GM12878 (cell line): ENCODE data around the gene NLRP6. TPM values are rescaled to one million over a fixed set of nuclear protein-coding genes. Genes with fewer than 3 reads are reported as not detected.

ENCODE experiments used
- ATAC-seq: fragments of 200-7000 bp; cut with Tn5 transposase; 3 replicates; pipeline ENCODE4 v1.9.1; 2020; ENCODE audit warnings: mild to moderate bottlenecking, moderate library complexity
- BruUV-seq: library from RNA; stranded (reverse); fragments of 400-500 nt; replicated peaks from 2 replicates; lab custom pipeline; 2021; lab: Mats Ljungman, UMichigan
- CTCF ChIA-PET: fragments of 300-600 bp; sonication (Branson Sonifier 250); formaldehyde crosslinking; extraction: SDS; loops from one replicate; lab custom pipeline; 2021; ENCODE audit warnings: inconsistent platforms; lab: Yijun Ruan, JAX
- POLR2A ChIA-PET: fragments of 350-600 bp; formaldehyde crosslinking; extraction: SDS; loops from one replicate; lab custom pipeline; 2021; ENCODE audit warnings: inconsistent platforms; lab: Charles Lee
- RAD21 ChIA-PET: fragments of 300-600 bp; sonication (Branson Sonifier 250); formaldehyde crosslinking; loops from one replicate; lab custom pipeline; 2023; ENCODE audit warnings: antibody characterized with exemption; ENCODE audit not compliant: unreplicated experiment; lab: Charles Lee
- SMC1A ChIA-PET: fragments of 300-600 bp; sonication (Branson Sonifier 250); formaldehyde crosslinking; loops from one replicate; lab custom pipeline; 2023; ENCODE audit not compliant: unreplicated experiment, uncharacterized antibody; lab: Charles Lee
- DNase-seq: peaks from one replicate; pipeline ENCODE4 v3.0.0-alpha.2; 2011; ENCODE audit warnings: low read depth, low spot score
- FAIRE-seq: peaks from 3 replicates; lab custom pipeline; 2011; peaks lifted over from hg19 to GRCh38; lab: Jason Lieb, UNC
- H2AFZ ChIP-seq: 2 replicates; pipeline ENCODE4 v1.6.0; 2011; ENCODE audit warnings: low read depth, low read length, control low read depth; ENCODE audit not compliant: control insufficient read depth
- H3K27ac ChIP-seq: 2 replicates; pipeline ENCODE4 v1.5.1; 2011; ENCODE audit warnings: control low read depth; ENCODE audit not compliant: control insufficient read depth, insufficient read depth
- H3K27me3 ChIP-seq, 2 experiments: replicated peaks in 1 of 2; 2 replicates each; pipeline versions ENCODE4 v1.6.0 to v1.6.1; 2011; ENCODE audit warnings: low read length in 1 of 2; ENCODE audit not compliant: control insufficient read depth in 2 of 2, insufficient read depth in 2 of 2
- H3K36me3 ChIP-seq, 2 experiments: 2 replicates each; pipeline ENCODE4 v1.5.1; 2011; ENCODE audit warnings: low read length in 1 of 2; ENCODE audit not compliant: control insufficient read depth in 2 of 2, insufficient read depth in 2 of 2
- H3K4me1 ChIP-seq: 2 replicates; pipeline ENCODE4 v1.6.1; 2011; ENCODE audit warnings: mild to moderate bottlenecking, low read length, moderate library complexity, mixed read lengths; ENCODE audit not compliant: control insufficient read depth, insufficient read depth
- H3K4me2 ChIP-seq: 2 replicates; pipeline ENCODE4 v1.6.0; 2011; ENCODE audit warnings: control low read depth; ENCODE audit not compliant: control insufficient read depth, insufficient read depth
- H3K4me3 ChIP-seq: fragments of 200-600 bp; sonication (generic); 2 replicates; pipeline ENCODE4 v1.5.1; 2016
- H3K79me2 ChIP-seq: 2 replicates; pipeline ENCODE4 v1.6.0; 2011; ENCODE audit warnings: low read length; ENCODE audit not compliant: control insufficient read depth, insufficient read depth
- H3K9ac ChIP-seq: 2 replicates; pipeline ENCODE4 v1.8.0; 2011; ENCODE audit warnings: low read length, control low read depth, mixed read lengths; ENCODE audit not compliant: control insufficient read depth, insufficient read depth
- H3K9me3 ChIP-seq: replicated peaks from 3 replicates; pipeline ENCODE4 v1.5.1; 2011; ENCODE audit warnings: mild to moderate bottlenecking, low read length; ENCODE audit not compliant: control insufficient read depth, insufficient read depth
- H4K20me1 ChIP-seq: 2 replicates; pipeline ENCODE4 v1.6.0; 2011; ENCODE audit not compliant: control insufficient read depth, insufficient read depth
- BHLHE40 ChIP-seq, 2 experiments: fragments of 450-650 bp in 1 of 2; IDR thresholded peaks; 2 replicates each; pipeline ENCODE4 v1.6.1; 2011 to 2017; ENCODE audit warnings: low read depth in 2 of 2, borderline replicate concordance in 1 of 2, improper control_type of control experiment in 1 of 2, low read length in 1 of 2, mild to moderate bottlenecking in 1 of 2
- REST ChIP-seq: IDR thresholded peaks from 2 replicates; pipeline ENCODE4 v1.6.1; 2012; ENCODE audit warnings: mild to moderate bottlenecking, low read depth, low read length
- SRF ChIP-seq, 2 experiments: IDR thresholded peaks; 2 replicates each; pipeline ENCODE4 v1.6.1; 2011; ENCODE audit warnings: low read depth in 2 of 2, low read length in 2 of 2, mild to moderate bottlenecking in 1 of 2, moderate library complexity in 1 of 2
- WGBS: methylation state at CpG from one replicate; pipeline ENCODE4 v1.1.6; 2016; ENCODE audit warnings: low lambda C conversion rate; ENCODE audit not compliant: insufficient replicate concordance, insufficient coverage; ENCODE audit errors: missing lambda C conversion rate; 5-methylcytosine and 5-hydroxymethylcytosine counted together
- in situ Hi-C: fragments of 300-500 bp; cut with MboI; formaldehyde crosslinking; loops from 9 replicates; pipeline ENCODE4 v1.14.3; 2018; ENCODE audit warnings: mixed read lengths
- intact Hi-C: fragments of 100-400 bp; cut with micrococcal nuclease; formaldehyde crosslinking; loops from one replicate; pipeline ENCODE4 v1.14.2; 2022; ENCODE audit not compliant: unreplicated experiment
- polyA plus RNA-seq, 11 experiments: library from polyadenylated mRNA; depleted of rRNA in 4 of 11; unstranded in 6 of 11; stranded (reverse) in 5 of 11; fragments of >200 nt; fragmentation: Nextera tagmentation in 4 of 11; fragmentation: Illumina TruSeq in 1 of 11; extraction: Ambion mirVana in 4 of 11; extraction: Trizol in 1 of 11; gene quantifications; 1 replicate in 1 of 11; 2 replicates in 10 of 11; pipeline versions ENCODE4 v1.2.1 to v1.2.3, GENCODE V29; 2011 to 2016; ENCODE audit warnings: inconsistent platforms in 2 of 11, missing spikeins in 2 of 11, low read depth in 1 of 11
- total RNA-seq, 4 experiments: library from RNA; depleted of rRNA in 3 of 4; stranded (reverse); fragments of >200 nt in 3 of 4; fragmentation: Illumina TruSeq in 1 of 4; extraction: Trizol in 1 of 4; gene quantifications; 2 replicates each; pipeline versions ENCODE4 v1.2.1 to v1.2.3, GENCODE V29; 2013 to 2021
- TF ChIP-seq, protein P1 (sequence below): fragments of 450-650 bp; IDR thresholded peaks from 2 replicates; pipeline ENCODE4 v1.6.1; 2018; ENCODE audit warnings: mild to moderate bottlenecking, low read depth, moderate library complexity; ENCODE audit not compliant: partially characterized antibody

The NLRP6 gene
- total and polyA plus RNA-seq, 10 of the 15 experiments (the other 5 are each of a cell fraction or from before 2014, with no cell fraction given): 0.03 to 0.11 TPM; not detected in 8

- H3K4me2 ChIP-seq: no peak overlapping the region
- no peak for DNase-seq
Measured at GRCh38 chr11:279966-280705, 1.9 kb downstream of the NLRP6 start.

More at GRCh38 chr11:279966-280705, 1.9 kb downstream of the NLRP6 start:
- ChIA-PET POLR2A (interaction anchor here (0.6 kb wide), 1 partner anchor 60 kb away, joined by 3 read pairs; no protein-coding TSS in a partner anchor), RAD21 (no interaction called here), CTCF (no interaction called here), SMC1A (no interaction called here)
- Histone ChIP-seq H3K36me3 (no peaks in the 10 kb centered on the region), H3K79me2 (no peaks in the 10 kb centered on the region), H3K9ac (no peak overlapping the region), H3K27ac (no peak overlapping the region), H2AFZ (no peak overlapping the region), H4K20me1 (no peaks in the 10 kb centered on the region), H3K9me3 (no peaks in the 10 kb centered on the region; the same call in 2 of the 3 replicates), H3K4me1 (no peaks in the 10 kb centered on the region; the same call in 1 of the 2 replicates), H3K4me3 (no peak overlapping the region), H3K27me3 (peaks cover 15 to 20% of the 10 kb centered on the region in 2 experiments)
- peak; percentile 72; the same call in 1 of the 2 replicates for TF ChIP-seq REST
- TF ChIP-seq BHLHE40 (IDR thresholded peaks at IDR 0.05; ENCODE audit: borderline replicate concordance in 1 of 2, low read depth in 2 of 2, low read length in 1 of 2): peak; percentile 43 to 83; a peak in 2 of 4 replicates
- TF ChIP-seq SRF (IDR thresholded peaks at IDR 0.05; ENCODE audit: low read depth in 2 of 2, low read length in 2 of 2): no peak
- TF ChIP-seq, protein P1, sequence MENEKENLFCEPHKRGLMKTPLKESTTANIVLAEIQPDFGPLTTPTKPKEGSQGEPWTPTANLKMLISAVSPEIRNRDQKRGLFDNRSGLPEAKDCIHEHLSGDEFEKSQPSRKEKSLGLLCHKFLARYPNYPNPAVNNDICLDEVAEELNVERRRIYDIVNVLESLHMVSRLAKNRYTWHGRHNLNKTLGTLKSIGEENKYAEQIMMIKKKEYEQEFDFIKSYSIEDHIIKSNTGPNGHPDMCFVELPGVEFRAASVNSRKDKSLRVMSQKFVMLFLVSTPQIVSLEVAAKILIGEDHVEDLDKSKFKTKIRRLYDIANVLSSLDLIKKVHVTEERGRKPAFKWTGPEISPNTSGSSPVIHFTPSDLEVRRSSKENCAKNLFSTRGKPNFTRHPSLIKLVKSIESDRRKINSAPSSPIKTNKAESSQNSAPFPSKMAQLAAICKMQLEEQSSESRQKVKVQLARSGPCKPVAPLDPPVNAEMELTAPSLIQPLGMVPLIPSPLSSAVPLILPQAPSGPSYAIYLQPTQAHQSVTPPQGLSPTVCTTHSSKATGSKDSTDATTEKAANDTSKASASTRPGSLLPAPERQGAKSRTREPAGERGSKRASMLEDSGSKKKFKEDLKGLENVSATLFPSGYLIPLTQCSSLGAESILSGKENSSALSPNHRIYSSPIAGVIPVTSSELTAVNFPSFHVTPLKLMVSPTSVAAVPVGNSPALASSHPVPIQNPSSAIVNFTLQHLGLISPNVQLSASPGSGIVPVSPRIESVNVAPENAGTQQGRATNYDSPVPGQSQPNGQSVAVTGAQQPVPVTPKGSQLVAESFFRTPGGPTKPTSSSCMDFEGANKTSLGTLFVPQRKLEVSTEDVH: no peak
- no peak for FAIRE-seq
- BruUV-seq: no TSS peak
- intact Hi-C loops: no loop called here
- WGBS: 44% methylated on average over 62 of the region's 85 CpGs
- in situ Hi-C loops: no loop called here
- peak; percentile 70 for ATAC-seq
